MM.1S (cell line): ENCODE data around the gene ENOX1.

ENCODE experiments used
- CTCF ChIP-seq: fragments of 300-600 bp; sonication (generic); IDR thresholded peaks from 2 replicates; pipeline ENCODE4 v1.5.1; 2016; ENCODE audit warnings: antibody characterized with exemption, low read length, mixed read lengths
- EZH2 ChIP-seq: fragments of 300-600 bp; sonication (generic); optimal IDR thresholded peaks from 2 replicates; pipeline ENCODE3; 2017; ENCODE audit warnings: low read depth, mild to moderate bottlenecking, antibody characterized with exemption, low read length, mixed read lengths

GRCh38 chr13:43751624-43752023 is 35.1 kb downstream of the ENOX1 start:
- no peak for TF ChIP-seq EZH2
- no peak for TF ChIP-seq CTCF
